IPS-20b (cell line): Measurements from ENCODE around the gene MIA3.

Experiments
- H3K27ac ChIP-seq: one replicate; pipeline ENCODE4 v1.5.1; 2013; ENCODE audit warnings: low read length
- H3K27me3 ChIP-seq: 2 replicates; pipeline ENCODE4 v1.6.1; 2013; ENCODE audit warnings: mild to moderate bottlenecking, low read length, inconsistent platforms; ENCODE audit not compliant: insufficient read depth
- H3K36me3 ChIP-seq: 2 replicates; pipeline ENCODE4 v1.6.1; 2013; ENCODE audit warnings: low read depth, mild to moderate bottlenecking, inconsistent platforms, low read length, moderate library complexity; ENCODE audit not compliant: insufficient read depth
- H3K4me1 ChIP-seq: 2 replicates; pipeline ENCODE4 v1.6.1; 2013; ENCODE audit warnings: mild to moderate bottlenecking, control low read depth, inconsistent platforms, low read length, moderate library complexity; ENCODE audit not compliant: insufficient read depth
- H3K4me3 ChIP-seq: 2 replicates; pipeline ENCODE4 v1.5.1; 2013; ENCODE audit warnings: mild to moderate bottlenecking, low read length, inconsistent platforms
- H3K9ac ChIP-seq: 2 replicates; pipeline ENCODE4 v1.6.1; 2013; ENCODE audit warnings: low read depth, mild to moderate bottlenecking, inconsistent platforms, low read length, moderate library complexity
- H3K9me3 ChIP-seq: 2 replicates; pipeline ENCODE4 v1.6.1; 2013; ENCODE audit warnings: mild to moderate bottlenecking, low read depth, low read length, inconsistent platforms; ENCODE audit not compliant: insufficient read depth

Gene MIA3

DNA sequence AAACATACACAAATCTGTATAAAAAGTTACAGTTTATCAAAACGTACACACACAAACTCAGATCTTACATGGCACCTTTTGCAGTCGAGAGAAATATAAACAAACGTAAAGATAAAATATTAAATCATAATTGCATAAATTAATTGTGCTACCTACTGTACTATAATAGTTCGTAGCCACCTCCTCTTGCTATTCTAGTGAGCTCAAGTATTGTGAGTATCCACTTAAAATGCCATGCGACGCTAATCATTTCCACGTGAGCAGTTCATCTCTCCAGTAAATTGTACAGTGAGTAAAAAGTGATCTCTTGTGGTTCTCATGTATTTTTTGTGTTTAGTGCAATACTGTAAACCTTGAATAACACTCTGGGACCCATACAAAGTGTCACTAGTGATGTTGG is 6.3 kb downstream of the MIA3 start:
- Histone ChIP-seq H3K27me3 (no peaks in the 10 kb centered on the region), H3K9ac (no peak overlapping the region), H3K4me3 (no peak overlapping the region), H3K36me3 (peaks cover 77% of the 10 kb centered on the region), H3K4me1 (peaks cover 4% of the 10 kb centered on the region; the same call in 1 of the 2 replicates), H3K27ac (no peak overlapping the region), H3K9me3 (no peaks in the 10 kb centered on the region)

DNA sequence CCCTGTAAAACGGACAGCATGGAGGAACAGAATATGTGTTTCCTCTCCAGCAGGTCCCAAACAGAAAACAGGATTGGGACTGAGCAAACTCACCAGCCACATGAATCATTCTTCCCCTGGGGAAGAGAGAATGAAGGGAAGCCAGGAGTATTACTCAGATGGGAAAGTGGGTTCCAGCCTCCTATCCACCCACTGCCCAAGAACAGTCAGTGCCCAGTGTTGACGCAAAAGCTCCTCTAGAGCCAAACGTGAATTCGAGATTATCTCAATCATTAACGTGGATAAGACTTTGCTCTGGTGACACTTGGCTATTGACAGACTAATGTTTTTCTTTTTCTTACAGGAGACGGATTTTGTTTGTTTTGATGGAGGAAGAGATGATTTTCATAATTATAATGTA is 9.3 kb downstream of the MIA3 start:
- H3K9me3 ChIP-seq: no peaks in the 10 kb centered on the region
- no peak overlapping the region for H3K9ac ChIP-seq
- H3K36me3 ChIP-seq: peaks cover 99% of the 10 kb centered on the region
- no peaks in the 10 kb centered on the region for H3K4me1 ChIP-seq
- H3K27ac ChIP-seq: no peak overlapping the region
- H3K27me3 ChIP-seq: no peaks in the 10 kb centered on the region
- H3K4me3 ChIP-seq: no peak overlapping the region

DNA sequence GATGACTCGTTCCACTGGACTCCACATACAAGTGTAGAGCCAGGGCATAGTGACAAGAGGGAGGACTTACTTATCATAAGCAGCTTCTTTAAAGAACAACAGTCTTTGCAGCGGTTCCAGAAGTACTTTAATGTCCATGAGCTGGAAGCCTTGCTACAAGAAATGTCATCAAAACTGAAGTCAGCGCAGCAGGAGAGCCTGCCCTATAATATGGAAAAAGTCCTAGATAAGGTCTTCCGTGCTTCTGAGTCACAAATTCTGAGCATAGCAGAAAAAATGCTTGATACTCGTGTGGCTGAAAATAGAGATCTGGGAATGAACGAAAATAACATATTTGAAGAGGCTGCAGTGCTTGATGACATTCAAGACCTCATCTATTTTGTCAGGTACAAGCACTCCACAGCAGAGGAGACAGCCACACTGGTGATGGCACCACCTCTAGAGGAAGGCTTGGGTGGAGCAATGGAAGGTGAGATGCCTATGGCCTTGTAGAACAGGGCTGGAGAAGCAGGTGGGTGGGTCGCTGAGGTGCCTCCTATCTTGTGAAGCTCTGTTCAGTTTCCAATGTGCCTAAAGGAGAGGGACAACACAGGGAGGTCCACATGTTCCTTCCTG is 12.1 kb downstream of the MIA3 start:
- H3K9ac ChIP-seq: no peak overlapping the region
- H3K9me3 ChIP-seq: no peaks in the 10 kb centered on the region
- H3K4me3 ChIP-seq: no peak overlapping the region
- peaks cover 94% of the 10 kb centered on the region for H3K36me3 ChIP-seq
- no peaks in the 10 kb centered on the region for H3K27me3 ChIP-seq
- H3K27ac ChIP-seq: no peak overlapping the region
- no peaks in the 10 kb centered on the region for H3K4me1 ChIP-seq

DNA sequence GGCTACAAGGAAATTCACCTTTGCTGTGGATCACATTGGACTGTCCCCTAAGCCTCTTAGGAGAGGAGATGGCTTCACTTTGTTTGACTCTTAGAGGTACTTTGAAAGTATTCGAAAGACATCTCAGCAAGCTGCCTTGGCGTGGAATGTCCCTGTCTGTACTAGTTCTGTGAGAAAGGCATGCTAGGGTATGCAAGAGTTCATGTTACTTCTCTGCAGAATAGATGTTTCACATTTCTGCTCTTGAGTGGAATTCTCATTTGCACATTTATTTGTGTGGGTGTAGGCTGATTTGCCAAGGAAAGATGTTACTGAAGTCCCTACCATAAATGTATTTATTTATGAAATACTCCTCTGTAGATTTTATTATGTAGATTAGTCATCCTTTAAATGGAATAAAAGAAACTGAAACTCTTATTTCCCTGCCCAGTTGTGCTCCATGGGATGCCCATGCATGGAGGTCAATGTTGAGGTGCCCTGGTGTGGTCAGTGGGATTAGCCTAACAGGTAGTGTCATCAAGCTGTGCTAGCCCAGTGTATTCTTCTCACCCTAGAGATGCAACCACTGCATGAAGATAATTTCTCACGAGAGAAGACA is 13.8 kb downstream of the MIA3 start:
- Histone ChIP-seq H3K4me3 (no peak overlapping the region), H3K27me3 (no peaks in the 10 kb centered on the region), H3K27ac (no peak overlapping the region), H3K9ac (no peak overlapping the region), H3K36me3 (peaks cover 91% of the 10 kb centered on the region), H3K9me3 (no peaks in the 10 kb centered on the region), H3K4me1 (no peaks in the 10 kb centered on the region)

DNA sequence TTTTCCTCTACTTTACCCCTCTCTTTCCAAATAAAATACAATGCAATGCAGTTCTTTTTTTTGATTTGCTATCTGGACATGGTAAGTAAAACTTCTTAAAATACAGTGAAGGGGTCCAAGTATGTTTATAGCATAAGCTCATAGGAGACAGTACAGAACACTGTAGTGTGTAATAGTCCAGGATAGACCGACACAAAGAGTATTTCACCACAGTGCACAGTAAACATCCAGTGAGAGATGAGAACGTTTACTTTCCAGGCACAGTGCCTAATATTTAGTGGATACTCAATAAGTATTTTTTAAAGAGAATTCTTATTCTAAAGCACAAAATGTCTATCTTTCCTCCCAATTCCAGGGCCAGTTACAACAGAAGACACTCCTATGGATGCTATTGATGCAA is 14.9 kb downstream of the MIA3 start:
- H3K27ac ChIP-seq: no peak overlapping the region
- H3K9ac ChIP-seq: no peak overlapping the region
- no peaks in the 10 kb centered on the region for H3K4me1 ChIP-seq
- H3K27me3 ChIP-seq: no peaks in the 10 kb centered on the region
- no peaks in the 10 kb centered on the region for H3K9me3 ChIP-seq
- no peak overlapping the region for H3K4me3 ChIP-seq
- H3K36me3 ChIP-seq: peaks cover 91% of the 10 kb centered on the region

DNA sequence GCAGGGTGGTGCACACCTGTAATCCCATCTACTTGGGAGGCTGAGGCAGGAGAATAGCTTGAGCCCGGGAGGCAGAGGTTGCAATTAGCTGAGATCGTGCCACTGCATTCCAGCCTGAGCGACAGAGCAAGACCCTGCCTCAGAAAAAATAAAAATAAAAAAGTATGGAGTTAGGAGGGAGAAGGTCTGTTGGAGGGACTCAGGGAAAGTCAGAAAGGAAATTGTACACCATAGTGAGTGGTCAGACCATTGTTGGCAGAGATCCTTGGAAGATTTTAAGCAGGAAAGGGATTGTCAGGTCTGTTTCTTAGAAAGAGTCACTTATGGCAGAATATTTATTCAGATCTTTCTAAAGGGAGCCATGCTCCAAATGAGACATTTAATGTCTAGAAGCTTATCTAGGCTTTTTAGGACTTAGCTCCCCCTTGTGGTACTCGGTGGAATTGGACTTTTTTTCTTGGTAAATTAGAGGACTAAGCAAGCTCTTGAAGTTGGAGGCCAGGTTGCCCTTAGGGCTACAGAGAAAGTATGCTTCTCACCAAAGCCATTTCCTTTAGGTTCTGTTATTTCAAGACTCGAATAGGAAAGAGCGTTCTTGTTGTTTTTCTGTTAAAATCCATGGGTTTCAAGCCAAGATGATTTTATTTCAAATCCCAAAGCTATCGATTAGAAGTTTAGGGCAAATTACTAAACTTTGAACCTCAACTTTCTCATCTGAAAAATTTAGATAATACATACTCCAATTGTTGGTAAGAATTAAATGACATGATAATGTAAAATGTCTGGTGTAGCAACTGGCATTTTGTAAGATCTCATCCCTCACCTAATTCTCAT is 16.5 kb downstream of the MIA3 start:
- no peaks in the 10 kb centered on the region for H3K4me1 ChIP-seq
- peaks cover 90% of the 10 kb centered on the region for H3K36me3 ChIP-seq
- no peak overlapping the region for H3K9ac ChIP-seq
- no peak overlapping the region for H3K27ac ChIP-seq
- H3K4me3 ChIP-seq: no peak overlapping the region
- no peaks in the 10 kb centered on the region for H3K27me3 ChIP-seq
- H3K9me3 ChIP-seq: no peaks in the 10 kb centered on the region

DNA sequence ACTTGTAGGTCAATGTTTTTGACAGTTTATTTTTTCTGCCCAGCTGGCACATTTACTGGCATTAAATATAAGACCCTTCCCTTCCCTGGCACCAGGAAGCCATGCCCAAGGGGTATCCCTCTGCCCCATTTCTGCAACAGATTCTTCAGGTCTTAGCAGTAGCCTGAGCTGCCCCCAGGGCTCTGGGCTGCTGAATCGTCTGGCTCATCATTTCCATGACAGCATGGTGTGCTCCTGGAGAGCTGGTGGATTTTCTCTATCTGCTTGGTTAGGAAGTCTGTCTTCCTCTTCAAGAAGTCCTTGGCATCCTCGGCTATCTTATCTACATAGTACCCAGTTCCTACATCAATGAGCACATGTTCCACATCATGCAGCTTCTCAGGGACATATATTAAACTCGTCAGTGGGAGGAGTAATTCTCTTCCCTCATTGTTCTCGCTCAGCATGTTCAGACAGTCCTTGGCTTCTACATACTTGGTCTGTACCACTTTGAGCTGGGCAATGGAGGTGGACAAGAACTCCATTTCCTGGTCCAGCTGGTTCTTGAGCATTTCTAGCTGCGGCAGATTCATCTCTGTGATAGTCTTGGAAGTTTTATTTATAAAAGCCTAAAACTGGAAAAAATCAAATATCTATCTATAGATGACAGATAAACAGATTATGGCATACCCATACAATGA is 23.5 kb downstream of the MIA3 start:
- no peaks in the 10 kb centered on the region for H3K4me1 ChIP-seq
- peaks cover 36% of the 10 kb centered on the region; the same call in 1 of the 2 replicates for H3K36me3 ChIP-seq

DNA sequence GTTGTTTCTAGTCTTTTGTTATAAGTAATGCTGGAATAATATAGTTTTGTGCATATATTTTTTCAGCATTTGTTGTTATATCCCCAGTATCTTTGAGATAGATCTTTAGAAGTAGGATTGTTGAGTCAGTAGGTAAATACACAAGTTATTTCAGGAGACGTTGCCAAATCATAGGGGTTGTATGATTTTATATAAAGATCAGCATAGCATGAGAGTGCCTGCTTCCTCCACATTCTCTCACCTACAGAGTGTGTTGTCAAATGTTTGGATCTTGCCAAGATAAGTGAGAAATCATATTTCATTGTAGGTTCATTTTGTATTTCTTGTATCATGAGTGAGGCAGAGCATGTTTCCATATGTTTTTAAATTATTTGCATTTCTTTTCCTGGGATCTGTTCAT is 24.6 kb downstream of the MIA3 start:
- H3K9me3 ChIP-seq: no peaks in the 10 kb centered on the region
- no peak overlapping the region for H3K27ac ChIP-seq
- H3K4me3 ChIP-seq: no peak overlapping the region
- H3K36me3 ChIP-seq: peaks cover 37% of the 10 kb centered on the region
- H3K9ac ChIP-seq: no peak overlapping the region
- no peaks in the 10 kb centered on the region for H3K27me3 ChIP-seq
- no peaks in the 10 kb centered on the region for H3K4me1 ChIP-seq

More for the DNA sequence above, 23.5 kb downstream of the MIA3 start:
- Histone ChIP-seq H3K9me3 (no peaks in the 10 kb centered on the region), H3K27ac (no peak overlapping the region), H3K9ac (no peak overlapping the region), H3K4me3 (no peak overlapping the region), H3K27me3 (no peaks in the 10 kb centered on the region)

DNA sequence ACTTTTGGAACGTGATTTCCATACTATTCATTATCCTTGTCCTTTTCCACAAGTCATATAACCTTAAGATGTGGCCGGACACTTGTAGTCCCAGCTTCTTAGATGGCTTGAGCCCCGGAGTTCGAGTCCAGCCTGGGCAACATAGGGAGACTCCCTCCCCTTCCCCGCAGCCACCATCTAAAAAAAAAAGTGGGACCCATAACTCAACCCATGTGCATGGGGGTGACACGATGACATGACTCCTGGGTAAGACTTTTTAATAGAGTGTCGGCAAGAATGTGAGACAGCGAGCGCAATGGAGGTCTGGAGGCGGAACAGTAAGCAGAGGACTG is 25.7 kb downstream of the MIA3 start:
- H3K36me3 ChIP-seq: peaks cover 28% of the 10 kb centered on the region
- no peaks in the 10 kb centered on the region for H3K9me3 ChIP-seq
- H3K4me1 ChIP-seq: no peaks in the 10 kb centered on the region
- H3K27me3 ChIP-seq: no peaks in the 10 kb centered on the region
- H3K27ac ChIP-seq: peak overlapping the region; percentile 67
- H3K9ac ChIP-seq: peak overlapping the region; percentile 84
- H3K4me3 ChIP-seq: peak overlapping the region; percentile 100

DNA sequence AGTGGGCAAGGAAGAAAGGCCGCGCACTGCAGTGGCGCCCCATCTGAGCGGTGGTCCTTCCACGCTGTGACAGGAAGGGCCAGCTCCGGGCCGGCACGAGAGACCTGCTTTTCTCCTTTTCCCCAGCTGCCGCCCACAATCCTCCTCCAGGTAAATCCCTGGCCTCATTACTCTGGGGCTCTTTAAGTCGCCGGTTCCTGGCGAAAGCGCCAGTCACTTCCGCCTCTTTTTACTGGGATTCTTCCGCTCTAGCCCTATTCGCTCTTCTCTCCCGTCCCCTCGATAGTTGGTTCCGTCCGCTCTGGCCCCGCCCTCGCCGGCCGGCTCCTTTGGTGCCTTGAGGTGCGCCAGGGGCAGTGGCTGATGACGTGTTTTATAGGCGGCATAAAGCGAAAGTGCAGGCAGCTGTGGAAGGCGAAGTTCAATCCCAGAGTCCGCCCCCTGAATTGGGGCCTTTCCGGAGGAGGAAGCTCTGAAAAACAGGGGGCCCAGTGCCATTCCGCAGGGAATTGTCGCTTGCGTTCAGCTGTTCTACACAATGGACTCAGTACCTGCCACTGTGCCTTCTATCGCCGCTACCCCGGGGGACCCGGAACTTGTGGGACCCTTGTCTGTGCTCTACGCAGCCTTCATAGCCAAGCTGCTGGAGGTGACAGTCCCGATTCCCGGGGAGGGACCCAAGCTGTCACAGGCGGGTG is 26.2 kb downstream of the MIA3 start:
- H3K27ac ChIP-seq: peak overlapping the region; percentile 67
- H3K36me3 ChIP-seq: peaks cover 29% of the 10 kb centered on the region
- peak overlapping the region; percentile 100 for H3K4me3 ChIP-seq
- no peaks in the 10 kb centered on the region for H3K27me3 ChIP-seq
- peak overlapping the region; percentile 84 for H3K9ac ChIP-seq
- H3K9me3 ChIP-seq: no peaks in the 10 kb centered on the region
- no peaks in the 10 kb centered on the region for H3K4me1 ChIP-seq

DNA sequence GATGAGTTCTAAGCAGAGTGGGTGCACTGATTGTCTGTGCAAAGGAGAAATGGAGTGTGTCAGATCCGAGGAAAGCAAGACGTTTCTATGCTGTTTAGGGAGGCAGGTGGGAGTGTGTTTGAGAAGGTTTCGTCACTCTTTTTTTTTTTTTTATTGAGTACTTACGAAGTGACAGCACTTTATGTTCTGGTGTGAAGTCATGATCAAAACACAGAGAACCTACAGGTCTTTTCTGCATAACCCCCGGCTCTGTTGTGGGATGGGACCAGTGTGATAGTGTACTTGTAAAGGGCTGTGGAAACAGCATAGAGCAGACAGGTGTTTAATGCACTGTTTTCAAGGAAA is 26.7 kb downstream of the MIA3 start:
- Histone ChIP-seq H3K9me3 (no peaks in the 10 kb centered on the region), H3K27ac (no peak overlapping the region), H3K4me1 (no peaks in the 10 kb centered on the region), H3K4me3 (peak overlapping the region; percentile 100), H3K27me3 (no peaks in the 10 kb centered on the region), H3K9ac (peak overlapping the region; percentile 84), H3K36me3 (peaks cover 28% of the 10 kb centered on the region)
